Panc1 (cell line): ENCODE data around the gene AKAP6. TPM values are rescaled to one million over a fixed set of nuclear protein-coding genes. Genes with fewer than 3 reads are reported as not detected.

ENCODE experiments used
- ATAC-seq: fragments of 200-7000 bp; cut with Tn5 transposase; 2 replicates; pipeline ENCODE4 v1.9.1; 2020; ENCODE audit warnings: mild to moderate bottlenecking, moderate library complexity
- BruUV-seq: library from RNA; stranded (reverse); fragments of 400-500 nt; replicated peaks from 2 replicates; lab custom pipeline; 2021; lab: Mats Ljungman, UMichigan
- CTCF ChIA-PET: fragments of 300-600 bp; sonication (Branson Sonifier 250); formaldehyde crosslinking; loops from one replicate; lab custom pipeline; 2022; ENCODE audit warnings: antibody characterized with exemption; lab: Charles Lee
- POLR2A ChIA-PET: fragments of 300-600 bp; sonication (Branson Sonifier 250); formaldehyde crosslinking; loops from one replicate; lab custom pipeline; 2022; ENCODE audit warnings: antibody characterized with exemption; lab: Charles Lee
- DNase-seq: peaks from one replicate; pipeline ENCODE4 v3.0.0-alpha.2; 2010; ENCODE audit warnings: low read depth, low spot score
- H3K27ac ChIP-seq: 2 replicates; pipeline ENCODE4 v1.5.1; 2011; ENCODE audit warnings: mild to moderate bottlenecking, low read length, inconsistent platforms
- H3K27me3 ChIP-seq: fragments of 200-500 bp; sonication (Bioruptor generic); 2 replicates; pipeline ENCODE4 v1.6.0; 2014; ENCODE audit warnings: low read length, inconsistent platforms; ENCODE audit not compliant: control insufficient read depth, insufficient read depth
- H3K36me3 ChIP-seq: fragments of 200-500 bp; sonication (Bioruptor generic); 2 replicates; pipeline ENCODE4 v1.5.1; 2014; ENCODE audit warnings: inconsistent platforms, mild to moderate bottlenecking, low read length, moderate library complexity; ENCODE audit not compliant: control insufficient read depth, insufficient read depth
- H3K4me1 ChIP-seq: 2 replicates; pipeline ENCODE4 v1.5.1; 2011; ENCODE audit warnings: inconsistent platforms, mild to moderate bottlenecking, low read length, moderate library complexity; ENCODE audit not compliant: control insufficient read depth, insufficient read depth
- H3K4me3 ChIP-seq, 2 experiments: 2 replicates each; pipeline ENCODE4 v1.5.1; 2011 to 2012; ENCODE audit warnings: low read depth in 2 of 2, low read length in 2 of 2, mild to moderate bottlenecking in 2 of 2, inconsistent platforms in 1 of 2, moderate library complexity in 1 of 2
- H3K9me3 ChIP-seq: fragments of 200-500 bp; sonication (Bioruptor generic); 2 replicates; pipeline ENCODE4 v1.5.1; 2014; ENCODE audit warnings: low read depth, mild to moderate bottlenecking, inconsistent platforms, low read length, moderate library complexity; ENCODE audit not compliant: control insufficient read depth, insufficient read depth
- POLR2AphosphoS5 ChIP-seq: IDR thresholded peaks from 2 replicates; pipeline ENCODE4 v1.6.1; 2012; ENCODE audit warnings: mild to moderate bottlenecking, low read depth, low read length, moderate library complexity
- REST ChIP-seq, 2 experiments: IDR thresholded peaks; 2 replicates each; pipeline ENCODE4 v1.6.1; 2011 to 2012; ENCODE audit warnings: low read depth in 2 of 2, control low read depth in 1 of 2, low read length in 1 of 2, mild to moderate bottlenecking in 1 of 2, moderate library complexity in 1 of 2; ENCODE audit not compliant: insufficient read depth in 1 of 2
- SIN3A ChIP-seq: IDR thresholded peaks from 2 replicates; pipeline ENCODE4 v1.6.1; 2012; ENCODE audit warnings: low read depth, mild to moderate bottlenecking, low read length, moderate library complexity, borderline replicate concordance; ENCODE audit not compliant: insufficient read depth
- TCF7L2 ChIP-seq: IDR thresholded peaks from 2 replicates; pipeline ENCODE4 v1.6.1; 2011; ENCODE audit warnings: mild to moderate bottlenecking, low read depth, low read length, inconsistent platforms
- in situ Hi-C: cut with HindIII; loops from 2 replicates; pipeline ENCODE4 v1.10.0; 2016; ENCODE audit warnings: low sequenced_read_pairs, low pct_unique_long_range_greater_than_20kb
- intact Hi-C: fragments of 100-400 bp; cut with micrococcal nuclease; formaldehyde crosslinking; loops from one replicate; pipeline ENCODE4 v1.10.0; 2022; ENCODE audit not compliant: unreplicated experiment
- total RNA-seq: library from RNA; stranded (reverse); gene quantifications from one replicate; pipeline ENCODE4 v1.2.1, GENCODE V29; 2021; ENCODE audit not compliant: unreplicated experiment
- TF ChIP-seq, protein P1 (sequence below): fragments of 450-650 bp; IDR thresholded peaks from 2 replicates; pipeline ENCODE4 v1.5.1; 2017; ENCODE audit warnings: mild to moderate bottlenecking

The AKAP6 gene
- total RNA-seq, 1 experiment from 2014 or later: 0.82 TPM

- Histone ChIP-seq H3K27me3 (no peaks in the 10 kb centered on the region), H3K27ac (no peak overlapping the region), H3K9me3 (no peaks in the 10 kb centered on the region), H3K4me3 (no peak overlapping the region), H3K36me3 (no peaks in the 10 kb centered on the region), H3K4me1 (no peaks in the 10 kb centered on the region)
- ChIA-PET POLR2A (no interaction called here), CTCF (no interaction called here)
- BruUV-seq: no TSS peak
- no peak for TF ChIP-seq REST (IDR thresholded peaks at IDR 0.05; ENCODE audit: insufficient read depth in 1 of 2, low read depth in 2 of 2, low read length in 1 of 2)
- TF ChIP-seq, protein P1, sequence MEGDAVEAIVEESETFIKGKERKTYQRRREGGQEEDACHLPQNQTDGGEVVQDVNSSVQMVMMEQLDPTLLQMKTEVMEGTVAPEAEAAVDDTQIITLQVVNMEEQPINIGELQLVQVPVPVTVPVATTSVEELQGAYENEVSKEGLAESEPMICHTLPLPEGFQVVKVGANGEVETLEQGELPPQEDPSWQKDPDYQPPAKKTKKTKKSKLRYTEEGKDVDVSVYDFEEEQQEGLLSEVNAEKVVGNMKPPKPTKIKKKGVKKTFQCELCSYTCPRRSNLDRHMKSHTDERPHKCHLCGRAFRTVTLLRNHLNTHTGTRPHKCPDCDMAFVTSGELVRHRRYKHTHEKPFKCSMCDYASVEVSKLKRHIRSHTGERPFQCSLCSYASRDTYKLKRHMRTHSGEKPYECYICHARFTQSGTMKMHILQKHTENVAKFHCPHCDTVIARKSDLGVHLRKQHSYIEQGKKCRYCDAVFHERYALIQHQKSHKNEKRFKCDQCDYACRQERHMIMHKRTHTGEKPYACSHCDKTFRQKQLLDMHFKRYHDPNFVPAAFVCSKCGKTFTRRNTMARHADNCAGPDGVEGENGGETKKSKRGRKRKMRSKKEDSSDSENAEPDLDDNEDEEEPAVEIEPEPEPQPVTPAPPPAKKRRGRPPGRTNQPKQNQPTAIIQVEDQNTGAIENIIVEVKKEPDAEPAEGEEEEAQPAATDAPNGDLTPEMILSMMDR: no peak
- no peak for TF ChIP-seq POLR2AphosphoS5
- TF ChIP-seq SIN3A: no peak
- TF ChIP-seq TCF7L2: no peak
- DNase-seq (no peak), ATAC-seq (no peak)
- in situ Hi-C loops: no loop called here
- intact Hi-C loops: no loop called here
These were observed 64.9 kb downstream of the AKAP6 start for GRCh38 chr14:32394038-32394437.

- intact Hi-C loops: no loop called here
These were observed 67.8 kb downstream of the AKAP6 start for GRCh38 chr14:32396885-32397284.

More at GRCh38 chr14:32396885-32397284, 67.8 kb downstream of the AKAP6 start:
- Histone ChIP-seq H3K4me1 (no peaks in the 10 kb centered on the region), H3K27me3 (no peaks in the 10 kb centered on the region), H3K27ac (no peak overlapping the region), H3K36me3 (no peaks in the 10 kb centered on the region), H3K9me3 (no peaks in the 10 kb centered on the region), H3K4me3 (no peak overlapping the region)
- BruUV-seq: no TSS peak
- POLR2A ChIA-PET: no interaction called here
- DNase-seq (no peak), ATAC-seq (no peak)
- in situ Hi-C loops: no loop called here
- TF ChIP-seq, protein P1: no peak
- TF ChIP-seq REST (IDR thresholded peaks at IDR 0.05; ENCODE audit: insufficient read depth in 1 of 2, low read depth in 2 of 2, low read length in 1 of 2): no peak
- no peak for TF ChIP-seq TCF7L2
- no peak for TF ChIP-seq POLR2AphosphoS5
- TF ChIP-seq SIN3A: no peak
- CTCF ChIA-PET: no interaction called here
